Stimulated activated CD8-positive, alpha-beta memory T cell treated with anti-CD3 and anti-CD28 coated beads, Interleukin-12 subunit alpha, Interleukin-12 subunit beta, amount 100 ng/mL, for 4 hours (primary cell): Measurements from ENCODE around the gene BLACAT1.
"Not testable (repeated sequence)": the region's sequence is repeated elsewhere in the genome, so short reads cannot be mapped to it uniquely, and the experiment has no call there.

Experiments
- DNase-seq: peaks from one replicate; pipeline ENCODE4 v3.0.0-alpha.2; 2020; ENCODE audit warnings: low read depth

BLACAT1 gene

GRCh38 chr1:205441716-205442050, 14.2 kb downstream of the BLACAT1 start:
- DNase-seq = no peak

GRCh38 chr1:205441318-205441633, 14.6 kb downstream of the BLACAT1 start:
- no peak for DNase-seq

- DNase-seq = peak; percentile 48
Measured at GRCh38 chr1:205440476-205441317, 15.1 kb downstream of the BLACAT1 start.

GRCh38 chr1:205440121-205440475, 15.7 kb downstream of the BLACAT1 start:
- DNase-seq = no peak

GRCh38 chr1:205438213-205439158, 17.4 kb downstream of the BLACAT1 start:
- no peak for DNase-seq

- DNase-seq = no peak
Measured at GRCh38 chr1:205437570-205437969, 18.3 kb downstream of the BLACAT1 start.

GRCh38 chr1:205436776-205437410, 19.0 kb downstream of the BLACAT1 start:
- DNase-seq = no peak

GRCh38 chr1:205435578-205436573, 20.0 kb downstream of the BLACAT1 start:
- no peak for DNase-seq

- no peak for DNase-seq
Measured at GRCh38 chr1:205434738-205435137, 21.1 kb downstream of the BLACAT1 start.

- not testable (repeated sequence) for DNase-seq
Measured at GRCh38 chr1:205432692-205433091, 23.2 kb downstream of the BLACAT1 start.

- no peak for DNase-seq
Measured at GRCh38 chr1:205432116-205432515, 23.7 kb downstream of the BLACAT1 start.

GRCh38 chr1:205430696-205431305, 25.0 kb downstream of the BLACAT1 start:
- DNase-seq = peak; percentile 30

- no peak for DNase-seq
Measured at GRCh38 chr1:205429762-205430695, 25.8 kb downstream of the BLACAT1 start.

GRCh38 chr1:205424901-205425600, 30.8 kb downstream of the BLACAT1 start:
- no peak for DNase-seq

GRCh38 chr1:205423814-205424399, 31.9 kb downstream of the BLACAT1 start:
- no peak for DNase-seq

GRCh38 chr1:205422993-205423642, 32.7 kb downstream of the BLACAT1 start:
- DNase-seq = no peak

GRCh38 chr1:205421798-205422197, 34.0 kb downstream of the BLACAT1 start, which contains the start of gene LEMD1:
Gene LEMD1, minus strand, starts transcription at chr1:205422056. Its CDS starts 1,520 bp downstream, at chr1:205420536.
- DNase-seq = no peak

GRCh38 chr1:205420938-205421337, 34.9 kb downstream of the BLACAT1 start:
- no peak for DNase-seq
